ENCODE data around the gene ATAD3B.
"Not testable (repeated sequence)": the region's sequence is repeated elsewhere in the genome, so short reads cannot be mapped to it uniquely, and the experiment has no call there.

The ATAD3B gene

GRCh38 chr1:1472053-1472876, 700 bp downstream of the ATAD3B start:
- peak overlapping the region; percentile 36 for H3K9ac ChIP-seq (ENCODE audit: low read length)
- not testable (repeated sequence) for H3K27me3 ChIP-seq (ENCODE audit: control insufficient read depth, insufficient read depth, low read length); H3K4me1 ChIP-seq (ENCODE audit: control insufficient read depth, low read depth, low read length); H3K27ac ChIP-seq (ENCODE audit: low read length); H3K9me3 ChIP-seq (ENCODE audit: control insufficient read depth, low read depth, low read length); H3K36me3 ChIP-seq (ENCODE audit: control insufficient read depth, low read depth, low read length)
- peak overlapping the region; percentile 66 for H3K4me3 ChIP-seq (ENCODE audit: low read length)

- not testable (repeated sequence) for H3K4me1 ChIP-seq (ENCODE audit: control insufficient read depth, low read depth, low read length); H3K9me3 ChIP-seq (ENCODE audit: control insufficient read depth, low read depth, low read length); H3K27ac ChIP-seq (ENCODE audit: low read length); H3K9ac ChIP-seq (ENCODE audit: low read length); H3K27me3 ChIP-seq (ENCODE audit: control insufficient read depth, insufficient read depth, low read length); H3K4me3 ChIP-seq (ENCODE audit: low read length)
- H3K36me3 ChIP-seq (ENCODE audit: control insufficient read depth, low read depth, low read length), result peaks cover 14% of the 10 kb centered on the region
Observed at GRCh38 chr1:1476011-1476410, 4.4 kb downstream of the ATAD3B start.

DNA sequence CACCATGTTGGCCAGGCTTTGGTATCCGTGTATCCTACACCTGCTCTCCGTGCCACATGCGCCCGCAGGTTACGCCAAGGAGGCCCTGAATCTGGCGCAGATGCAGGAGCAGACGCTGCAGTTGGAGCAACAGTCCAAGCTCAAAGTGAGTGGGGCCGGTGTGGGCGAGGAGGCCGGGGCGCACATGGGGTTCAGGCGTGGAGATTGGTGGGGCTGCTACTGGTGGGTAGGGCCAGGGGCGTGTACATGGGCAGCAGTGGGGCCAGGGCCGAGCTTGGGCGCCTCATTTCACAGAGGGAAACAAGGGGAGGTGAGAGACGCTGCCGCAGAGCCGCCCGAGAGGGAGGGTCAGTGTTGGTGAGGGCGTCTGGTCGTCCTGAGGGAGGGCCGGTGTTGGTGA, 5.6 kb downstream of the ATAD3B start:
- Histone ChIP-seq H3K27ac (ENCODE audit: low read length) (no peak overlapping the region), H3K36me3 (ENCODE audit: control insufficient read depth, low read depth, low read length) (peaks cover 14% of the 10 kb centered on the region), H3K9ac (ENCODE audit: low read length) (no peak overlapping the region), H3K9me3 (ENCODE audit: control insufficient read depth, low read depth, low read length) (no peaks in the 10 kb centered on the region), H3K4me1 (ENCODE audit: control insufficient read depth, low read depth, low read length) (no peaks in the 10 kb centered on the region), H3K27me3 (ENCODE audit: control insufficient read depth, insufficient read depth, low read length) (no peaks in the 10 kb centered on the region), H3K4me3 (ENCODE audit: low read length) (no peak overlapping the region)

- Histone ChIP-seq H3K4me1 (ENCODE audit: control insufficient read depth, low read depth, low read length) (no peaks in the 10 kb centered on the region), H3K36me3 (ENCODE audit: control insufficient read depth, low read depth, low read length) (peaks cover 29% of the 10 kb centered on the region), H3K27me3 (ENCODE audit: control insufficient read depth, insufficient read depth, low read length) (no peaks in the 10 kb centered on the region), H3K27ac (ENCODE audit: low read length) (no peak overlapping the region), H3K9me3 (ENCODE audit: control insufficient read depth, low read depth, low read length) (no peaks in the 10 kb centered on the region), H3K9ac (ENCODE audit: low read length) (no peak overlapping the region), H3K4me3 (ENCODE audit: low read length) (no peak overlapping the region)
Observed at GRCh38 chr1:1479547-1480487, 8.3 kb downstream of the ATAD3B start.

DNA sequence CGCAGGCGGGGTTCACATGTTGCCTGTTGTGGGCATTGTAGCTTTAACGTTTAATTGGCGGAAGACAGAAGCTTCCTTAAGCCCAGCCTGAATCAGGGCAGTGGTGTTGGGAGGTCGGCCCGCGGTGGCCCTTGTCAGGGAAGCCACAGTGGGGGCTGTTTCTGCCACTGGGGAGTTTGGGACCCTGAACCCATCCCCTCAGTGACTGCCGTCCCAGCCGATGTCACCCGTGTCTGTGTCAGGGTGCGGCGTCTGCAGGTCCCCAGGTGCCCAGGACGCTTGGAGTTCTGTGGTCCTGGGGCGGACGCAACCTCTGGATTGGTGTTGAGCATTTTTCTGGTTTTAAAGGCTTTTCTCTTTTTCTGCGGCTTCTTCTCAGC, 8.9 kb downstream of the ATAD3B start:
- not testable (repeated sequence) for H3K4me1 ChIP-seq (ENCODE audit: control insufficient read depth, low read depth, low read length); H3K27me3 ChIP-seq (ENCODE audit: control insufficient read depth, insufficient read depth, low read length); H3K9me3 ChIP-seq (ENCODE audit: control insufficient read depth, low read depth, low read length); H3K4me3 ChIP-seq (ENCODE audit: low read length); H3K27ac ChIP-seq (ENCODE audit: low read length); H3K9ac ChIP-seq (ENCODE audit: low read length)
- H3K36me3 ChIP-seq (ENCODE audit: control insufficient read depth, low read depth, low read length), result peaks cover 29% of the 10 kb centered on the region

GRCh38 chr1:1481811-1482210, 10.2 kb downstream of the ATAD3B start:
- not testable (repeated sequence) for H3K4me3 ChIP-seq (ENCODE audit: low read length); H3K9me3 ChIP-seq (ENCODE audit: control insufficient read depth, low read depth, low read length); H3K27ac ChIP-seq (ENCODE audit: low read length); H3K4me1 ChIP-seq (ENCODE audit: control insufficient read depth, low read depth, low read length); H3K9ac ChIP-seq (ENCODE audit: low read length); H3K27me3 ChIP-seq (ENCODE audit: control insufficient read depth, insufficient read depth, low read length)
- H3K36me3 ChIP-seq (ENCODE audit: control insufficient read depth, low read depth, low read length), result peaks cover 29% of the 10 kb centered on the region

DNA sequence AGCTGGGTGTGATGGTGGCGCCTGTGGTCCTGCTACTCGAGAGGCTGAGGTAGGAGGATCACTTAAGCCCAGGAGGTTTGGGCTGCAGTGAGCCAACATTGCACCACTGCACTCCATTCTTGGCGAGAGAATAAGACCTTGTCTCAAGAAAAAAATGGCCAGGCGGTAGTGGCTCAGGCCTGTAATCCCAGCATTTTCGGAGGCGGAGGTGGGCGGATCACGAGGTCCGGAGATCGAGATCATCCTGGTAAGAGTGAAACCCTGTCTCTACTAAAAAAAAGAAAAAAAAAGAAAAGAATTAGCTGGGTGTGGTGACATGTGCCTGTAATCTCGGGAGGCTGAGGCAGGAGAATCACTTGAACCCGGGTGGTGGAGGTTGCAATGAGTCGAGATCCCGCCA, 11.3 kb downstream of the ATAD3B start:
- Histone ChIP-seq H3K4me3 (ENCODE audit: low read length) (no peak overlapping the region), H3K4me1 (ENCODE audit: control insufficient read depth, low read depth, low read length) (no peaks in the 10 kb centered on the region), H3K9ac (ENCODE audit: low read length) (no peak overlapping the region), H3K36me3 (ENCODE audit: control insufficient read depth, low read depth, low read length) (peaks cover 31% of the 10 kb centered on the region), H3K9me3 (ENCODE audit: control insufficient read depth, low read depth, low read length) (no peaks in the 10 kb centered on the region), H3K27me3 (ENCODE audit: control insufficient read depth, insufficient read depth, low read length) (no peaks in the 10 kb centered on the region), H3K27ac (ENCODE audit: low read length) (no peak overlapping the region)

- peaks cover 27% of the 10 kb centered on the region for H3K36me3 ChIP-seq (ENCODE audit: control insufficient read depth, low read depth, low read length)
- no peaks in the 10 kb centered on the region for H3K4me1 ChIP-seq (ENCODE audit: control insufficient read depth, low read depth, low read length)
- H3K27ac ChIP-seq (ENCODE audit: low read length), result no peak overlapping the region
- H3K27me3 ChIP-seq (ENCODE audit: control insufficient read depth, insufficient read depth, low read length), result no peaks in the 10 kb centered on the region
- no peaks in the 10 kb centered on the region for H3K9me3 ChIP-seq (ENCODE audit: control insufficient read depth, low read depth, low read length)
- H3K4me3 ChIP-seq (ENCODE audit: low read length), result no peak overlapping the region
- no peak overlapping the region for H3K9ac ChIP-seq (ENCODE audit: low read length)
Observed at GRCh38 chr1:1483714-1484113, 12.1 kb downstream of the ATAD3B start.

- H3K27ac ChIP-seq (ENCODE audit: low read length); H3K27me3 ChIP-seq (ENCODE audit: control insufficient read depth, insufficient read depth, low read length): not testable (repeated sequence)
- peaks cover 31% of the 10 kb centered on the region for H3K36me3 ChIP-seq (ENCODE audit: control insufficient read depth, low read depth, low read length)
Observed at GRCh38 chr1:1484976-1485750, 13.6 kb downstream of the ATAD3B start.

GRCh38 chr1:1485755-1486317, 14.3 kb downstream of the ATAD3B start:
- H3K9me3 ChIP-seq (ENCODE audit: control insufficient read depth, low read depth, low read length); H3K4me1 ChIP-seq (ENCODE audit: control insufficient read depth, low read depth, low read length); H3K27me3 ChIP-seq (ENCODE audit: control insufficient read depth, insufficient read depth, low read length); H3K27ac ChIP-seq (ENCODE audit: low read length); H3K9ac ChIP-seq (ENCODE audit: low read length); H3K4me3 ChIP-seq (ENCODE audit: low read length): not testable (repeated sequence)
- peaks cover 38% of the 10 kb centered on the region for H3K36me3 ChIP-seq (ENCODE audit: control insufficient read depth, low read depth, low read length)

More at GRCh38 chr1:1484976-1485750, 13.6 kb downstream of the ATAD3B start:
- H3K9ac ChIP-seq (ENCODE audit: low read length); H3K4me1 ChIP-seq (ENCODE audit: control insufficient read depth, low read depth, low read length); H3K4me3 ChIP-seq (ENCODE audit: low read length); H3K9me3 ChIP-seq (ENCODE audit: control insufficient read depth, low read depth, low read length): not testable (repeated sequence)

DNA sequence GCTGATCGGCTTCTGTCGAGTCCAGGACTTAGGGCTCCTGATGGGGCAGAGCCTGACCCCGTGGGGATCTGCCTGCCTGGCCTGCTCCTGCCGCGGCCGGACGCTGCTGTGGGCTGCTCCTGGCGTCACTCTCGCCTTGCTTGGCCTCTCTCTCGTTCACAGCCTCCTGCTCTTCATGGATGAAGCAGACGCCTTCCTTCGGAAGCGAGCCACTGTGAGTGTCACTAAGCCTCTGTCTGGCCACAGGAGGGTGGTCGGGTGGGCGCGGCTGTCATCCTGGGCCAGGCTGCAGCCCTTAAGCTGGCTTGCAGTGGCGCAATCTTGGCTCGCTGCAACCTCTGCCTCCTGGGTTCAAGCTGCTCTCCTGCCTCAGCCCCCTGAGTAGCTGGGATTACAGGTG, 16.1 kb downstream of the ATAD3B start:
- Histone ChIP-seq H3K9ac (ENCODE audit: low read length) (no peak overlapping the region), H3K4me3 (ENCODE audit: low read length) (no peak overlapping the region), H3K36me3 (ENCODE audit: control insufficient read depth, low read depth, low read length) (peaks cover 41% of the 10 kb centered on the region), H3K27me3 (ENCODE audit: control insufficient read depth, insufficient read depth, low read length) (no peaks in the 10 kb centered on the region), H3K4me1 (ENCODE audit: control insufficient read depth, low read depth, low read length) (no peaks in the 10 kb centered on the region), H3K27ac (ENCODE audit: low read length) (no peak overlapping the region), H3K9me3 (ENCODE audit: control insufficient read depth, low read depth, low read length) (no peaks in the 10 kb centered on the region)
